Measurements from ENCODE around the gene TMEM72. TPM values are rescaled to one million over a fixed set of nuclear protein-coding genes. Genes with fewer than 3 reads are reported as not detected.

The TMEM72 gene
- total and polyA plus RNA-seq, 2 of the 13 experiments (the other 11 are each of a cell fraction or from before 2014, with no cell fraction given), result 0.04 TPM; not detected in 1

DNA sequence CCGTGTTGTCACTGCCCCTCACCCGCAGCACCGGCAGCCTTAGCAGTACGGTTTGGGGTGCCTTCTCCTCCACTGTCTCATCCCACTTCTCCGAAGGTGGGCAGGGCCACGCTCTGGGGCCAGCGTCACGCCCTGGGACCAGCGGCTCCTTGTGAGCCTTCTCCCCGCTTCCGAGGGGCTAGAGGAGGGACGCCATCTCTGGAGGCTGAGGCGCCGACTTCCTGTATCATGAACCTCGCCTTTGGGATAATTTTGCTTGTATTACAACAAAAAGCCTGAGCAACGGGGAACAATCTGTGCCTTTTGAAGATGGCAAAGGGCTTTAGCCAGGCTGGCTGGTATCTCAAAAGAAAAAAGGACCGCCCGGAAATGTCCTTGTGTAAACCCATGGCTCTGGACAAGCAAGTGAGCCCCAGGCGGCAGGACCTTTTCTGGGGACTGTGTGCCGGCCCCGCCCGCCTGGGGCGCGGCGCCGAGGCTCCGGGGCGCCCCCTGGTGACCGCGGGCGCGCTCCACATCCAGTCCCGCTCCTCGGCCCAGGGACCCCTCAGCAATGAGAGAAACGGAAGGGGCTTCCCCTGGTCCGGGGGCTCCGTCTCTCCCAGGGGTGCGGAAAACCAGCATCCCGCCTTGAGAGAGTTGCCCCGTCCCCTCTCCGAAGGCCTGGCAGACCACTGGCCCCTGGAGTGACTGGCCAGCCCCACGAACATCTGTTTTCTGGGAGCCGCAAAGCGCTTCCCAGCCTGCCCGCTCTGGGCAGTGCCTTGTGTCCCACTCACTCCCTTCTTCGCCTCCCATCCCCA, 63.7 kb downstream of the TMEM72 start (continued):
- TF ChIP-seq, protein P1, sequence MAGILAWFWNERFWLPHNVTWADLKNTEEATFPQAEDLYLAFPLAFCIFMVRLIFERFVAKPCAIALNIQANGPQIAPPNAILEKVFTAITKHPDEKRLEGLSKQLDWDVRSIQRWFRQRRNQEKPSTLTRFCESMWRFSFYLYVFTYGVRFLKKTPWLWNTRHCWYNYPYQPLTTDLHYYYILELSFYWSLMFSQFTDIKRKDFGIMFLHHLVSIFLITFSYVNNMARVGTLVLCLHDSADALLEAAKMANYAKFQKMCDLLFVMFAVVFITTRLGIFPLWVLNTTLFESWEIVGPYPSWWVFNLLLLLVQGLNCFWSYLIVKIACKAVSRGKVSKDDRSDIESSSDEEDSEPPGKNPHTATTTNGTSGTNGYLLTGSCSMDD (CRISPR knock-in tag; IDR thresholded peaks at IDR 0.05), result peak; percentile 64; the same call in 1 of the 2 replicates
- TF ChIP-seq ZNF350 (CRISPR knock-in tag; IDR thresholded peaks at IDR 0.05; ENCODE audit: borderline replicate concordance, low read depth), result no peak; the same call in 1 of the 2 replicates
- no peak for TF ChIP-seq ZNF580 (CRISPR knock-in tag; IDR thresholded peaks at IDR 0.05; ENCODE audit: borderline replicate concordance, low read depth)
- TF ChIP-seq, protein P2, sequence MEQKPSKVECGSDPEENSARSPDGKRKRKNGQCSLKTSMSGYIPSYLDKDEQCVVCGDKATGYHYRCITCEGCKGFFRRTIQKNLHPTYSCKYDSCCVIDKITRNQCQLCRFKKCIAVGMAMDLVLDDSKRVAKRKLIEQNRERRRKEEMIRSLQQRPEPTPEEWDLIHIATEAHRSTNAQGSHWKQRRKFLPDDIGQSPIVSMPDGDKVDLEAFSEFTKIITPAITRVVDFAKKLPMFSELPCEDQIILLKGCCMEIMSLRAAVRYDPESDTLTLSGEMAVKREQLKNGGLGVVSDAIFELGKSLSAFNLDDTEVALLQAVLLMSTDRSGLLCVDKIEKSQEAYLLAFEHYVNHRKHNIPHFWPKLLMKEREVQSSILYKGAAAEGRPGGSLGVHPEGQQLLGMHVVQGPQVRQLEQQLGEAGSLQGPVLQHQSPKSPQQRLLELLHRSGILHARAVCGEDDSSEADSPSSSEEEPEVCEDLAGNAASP (CRISPR knock-in tag; IDR thresholded peaks at IDR 0.05; ENCODE audit: borderline replicate concordance), result peak; percentile 75; the same call in 1 of the 2 replicates
- no peak for TF ChIP-seq TFDP2 (CRISPR knock-in tag; IDR thresholded peaks at IDR 0.05)
- TF ChIP-seq, protein P3, sequence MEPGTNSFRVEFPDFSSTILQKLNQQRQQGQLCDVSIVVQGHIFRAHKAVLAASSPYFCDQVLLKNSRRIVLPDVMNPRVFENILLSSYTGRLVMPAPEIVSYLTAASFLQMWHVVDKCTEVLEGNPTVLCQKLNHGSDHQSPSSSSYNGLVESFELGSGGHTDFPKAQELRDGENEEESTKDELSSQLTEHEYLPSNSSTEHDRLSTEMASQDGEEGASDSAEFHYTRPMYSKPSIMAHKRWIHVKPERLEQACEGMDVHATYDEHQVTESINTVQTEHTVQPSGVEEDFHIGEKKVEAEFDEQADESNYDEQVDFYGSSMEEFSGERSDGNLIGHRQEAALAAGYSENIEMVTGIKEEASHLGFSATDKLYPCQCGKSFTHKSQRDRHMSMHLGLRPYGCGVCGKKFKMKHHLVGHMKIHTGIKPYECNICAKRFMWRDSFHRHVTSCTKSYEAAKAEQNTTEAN (CRISPR knock-in tag; conservative IDR thresholded peaks at IDR 0.05), result peak; percentile 51; the same call in 1 of the 2 replicates
- TF ChIP-seq KLF11 (CRISPR knock-in tag; IDR thresholded peaks at IDR 0.05), result no peak
- TF ChIP-seq RXRB (CRISPR knock-in tag; IDR thresholded peaks at IDR 0.05; ENCODE audit: borderline replicate concordance), result peak; percentile 43; the same call in 1 of the 2 replicates
- TF ChIP-seq AGO1 (IDR thresholded peaks at IDR 0.05; ENCODE audit: low read depth, low read length, poor library complexity, severe bottlenecking), result peak; percentile 100
- no peak for TF ChIP-seq MIER2 (CRISPR knock-in tag; IDR thresholded peaks at IDR 0.05)
- no peak for TF ChIP-seq ZFP82 (CRISPR knock-in tag; IDR thresholded peaks at IDR 0.05; ENCODE audit: borderline replicate concordance)
- TF ChIP-seq, protein P4, sequence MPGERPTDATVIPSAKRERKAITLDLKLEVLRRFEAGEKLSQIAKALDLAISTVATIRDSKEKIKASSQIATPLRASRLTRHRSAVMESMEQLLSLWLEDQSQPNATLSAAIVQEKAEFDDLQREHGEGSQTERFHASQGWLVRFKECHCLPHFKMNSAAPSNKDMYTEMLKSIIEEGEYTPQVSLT (CRISPR knock-in tag; IDR thresholded peaks at IDR 0.05; ENCODE audit: borderline replicate concordance, low read depth), result no peak
- TF ChIP-seq, protein P5, sequence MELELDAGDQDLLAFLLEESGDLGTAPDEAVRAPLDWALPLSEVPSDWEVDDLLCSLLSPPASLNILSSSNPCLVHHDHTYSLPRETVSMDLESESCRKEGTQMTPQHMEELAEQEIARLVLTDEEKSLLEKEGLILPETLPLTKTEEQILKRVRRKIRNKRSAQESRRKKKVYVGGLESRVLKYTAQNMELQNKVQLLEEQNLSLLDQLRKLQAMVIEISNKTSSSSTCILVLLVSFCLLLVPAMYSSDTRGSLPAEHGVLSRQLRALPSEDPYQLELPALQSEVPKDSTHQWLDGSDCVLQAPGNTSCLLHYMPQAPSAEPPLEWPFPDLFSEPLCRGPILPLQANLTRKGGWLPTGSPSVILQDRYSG (CRISPR knock-in tag; IDR thresholded peaks at IDR 0.05), result no peak
- peak; percentile 29; the same call in 1 of the 2 replicates for TF ChIP-seq ZNF614 (CRISPR knock-in tag; IDR thresholded peaks at IDR 0.05; ENCODE audit: borderline replicate concordance)
- TF ChIP-seq, protein P6, sequence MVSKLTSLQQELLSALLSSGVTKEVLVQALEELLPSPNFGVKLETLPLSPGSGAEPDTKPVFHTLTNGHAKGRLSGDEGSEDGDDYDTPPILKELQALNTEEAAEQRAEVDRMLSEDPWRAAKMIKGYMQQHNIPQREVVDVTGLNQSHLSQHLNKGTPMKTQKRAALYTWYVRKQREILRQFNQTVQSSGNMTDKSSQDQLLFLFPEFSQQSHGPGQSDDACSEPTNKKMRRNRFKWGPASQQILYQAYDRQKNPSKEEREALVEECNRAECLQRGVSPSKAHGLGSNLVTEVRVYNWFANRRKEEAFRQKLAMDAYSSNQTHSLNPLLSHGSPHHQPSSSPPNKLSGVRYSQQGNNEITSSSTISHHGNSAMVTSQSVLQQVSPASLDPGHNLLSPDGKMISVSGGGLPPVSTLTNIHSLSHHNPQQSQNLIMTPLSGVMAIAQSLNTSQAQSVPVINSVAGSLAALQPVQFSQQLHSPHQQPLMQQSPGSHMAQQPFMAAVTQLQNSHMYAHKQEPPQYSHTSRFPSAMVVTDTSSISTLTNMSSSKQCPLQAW (CRISPR knock-in tag; IDR thresholded peaks at IDR 0.05), result peak; percentile 36; the same call in 1 of the 2 replicates
- TF ChIP-seq ARNT2 (CRISPR knock-in tag; IDR thresholded peaks at IDR 0.05; ENCODE audit: low read depth), result peak; percentile 61
- TF ChIP-seq YY1 (IDR thresholded peaks at IDR 0.05; ENCODE audit: insufficient read depth, insufficient replicate concordance, low read depth, low read length), result peak; percentile 67
- TF ChIP-seq ZNF816 (CRISPR knock-in tag; IDR thresholded peaks at IDR 0.05; ENCODE audit: borderline replicate concordance), result 0 out of 2 replicates have a peak, but pooled peaks have one; percentile 51
- peak; percentile 28; the same call in 1 of the 2 replicates for TF ChIP-seq SAP130 (CRISPR knock-in tag; IDR thresholded peaks at IDR 0.05; ENCODE audit: low read depth)
